Kidney epithelial cell (primary cell): ENCODE measurements around the gene PPP1R16B. TPM values are rescaled to one million over a fixed set of nuclear protein-coding genes. Genes with fewer than 3 reads are reported as not detected.

Source experiments
- DNase-seq: peaks from one replicate; pipeline ENCODE4 v3.0.0-alpha.2; 2010; ENCODE audit warnings: low read depth
- H3K27me3 ChIP-seq: 2 replicates; pipeline ENCODE4 v1.6.0; 2011; ENCODE audit warnings: low read length; ENCODE audit not compliant: control insufficient read depth, insufficient read depth
- H3K36me3 ChIP-seq: 2 replicates; pipeline ENCODE4 v1.5.1; 2011; ENCODE audit warnings: low read length; ENCODE audit not compliant: control insufficient read depth, insufficient read depth
- H3K4me3 ChIP-seq: 2 replicates; pipeline ENCODE4 v1.5.1; 2011; ENCODE audit warnings: low read depth, mild to moderate bottlenecking, control low read depth, low read length
- CTCF ChIP-seq: IDR thresholded peaks from 2 replicates; pipeline ENCODE4 v1.5.1; 2011; ENCODE audit warnings: mild to moderate bottlenecking, moderate library complexity, low read length, control low read depth, inconsistent platforms; ENCODE audit not compliant: insufficient read depth, poor library complexity, severe bottlenecking
- total RNA-seq: library from RNA; depleted of rRNA; stranded (reverse); fragments of >200 nt; gene quantifications from 2 replicates; pipeline ENCODE4 v1.2.3, GENCODE V29; 2015

Gene PPP1R16B
- total RNA-seq, 1 donor from 2014 or later = 0.13 TPM

GRCh38 chr20:38946836-38947235 lies 141.3 kb downstream of the PPP1R16B start:
- no peak overlapping the region for H3K4me3 ChIP-seq
- H3K36me3 ChIP-seq = peaks cover 2% of the 10 kb centered on the region
- no peaks in the 10 kb centered on the region for H3K27me3 ChIP-seq
- no peak for TF ChIP-seq CTCF
- no peak for DNase-seq

GRCh38 chr20:38947931-38948362 lies 142.4 kb downstream of the PPP1R16B start:
- H3K36me3 ChIP-seq = peaks cover 3% of the 10 kb centered on the region
- DNase-seq = no peak
- H3K4me3 ChIP-seq = no peak overlapping the region
- no peaks in the 10 kb centered on the region for H3K27me3 ChIP-seq
- TF ChIP-seq CTCF = no peak

GRCh38 chr20:38950254-38950653 lies 144.8 kb downstream of the PPP1R16B start:
- DNase-seq = no peak
- Histone ChIP-seq H3K4me3 (no peak overlapping the region), H3K36me3 (peaks cover 3% of the 10 kb centered on the region), H3K27me3 (no peaks in the 10 kb centered on the region)
- TF ChIP-seq CTCF = no peak

GRCh38 chr20:38951611-38952010 lies 146.1 kb downstream of the PPP1R16B start:
- Histone ChIP-seq H3K36me3 (peaks cover 3% of the 10 kb centered on the region), H3K27me3 (no peaks in the 10 kb centered on the region), H3K4me3 (no peak overlapping the region)
- no peak for TF ChIP-seq CTCF
- no peak for DNase-seq

GRCh38 chr20:38952153-38952552 lies 146.7 kb downstream of the PPP1R16B start:
- peaks cover 3% of the 10 kb centered on the region for H3K36me3 ChIP-seq
- H3K27me3 ChIP-seq = no peaks in the 10 kb centered on the region
- no peak for DNase-seq
- TF ChIP-seq CTCF = no peak
- no peak overlapping the region for H3K4me3 ChIP-seq

- peaks cover 3% of the 10 kb centered on the region for H3K36me3 ChIP-seq
- TF ChIP-seq CTCF = no peak
- no peaks in the 10 kb centered on the region for H3K27me3 ChIP-seq
- no peak for DNase-seq
- no peak overlapping the region for H3K4me3 ChIP-seq
Observed at GRCh38 chr20:38953630-38954340, 148.3 kb downstream of the PPP1R16B start.
